ENCODE data around the gene BNIP2.
A peak's percentile ranks its signal among the peaks of the same experiment; 100 is the strongest.

DNA sequence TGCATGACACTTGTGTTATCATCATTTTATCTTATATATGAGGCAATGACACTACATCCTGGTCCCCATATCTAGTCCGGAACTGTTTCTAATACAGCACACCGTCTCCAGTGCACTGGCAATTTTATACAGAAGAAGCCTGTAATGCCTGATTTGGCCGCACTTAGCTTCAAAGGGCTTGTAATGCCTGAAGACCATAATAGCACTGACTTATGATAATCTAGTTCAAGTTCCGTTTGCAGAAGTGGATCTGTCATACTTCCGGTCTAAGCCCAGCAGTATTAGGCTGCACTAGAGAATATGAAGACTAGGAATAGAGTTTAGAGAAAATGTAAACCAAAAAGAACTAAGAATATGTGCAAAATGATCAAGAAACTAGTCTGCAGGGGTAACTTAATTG, 1.3 kb downstream of the BNIP2 start:
- no peak for TF ChIP-seq POLR2A (IDR thresholded peaks at IDR 0.05)
- TF ChIP-seq, protein P1, sequence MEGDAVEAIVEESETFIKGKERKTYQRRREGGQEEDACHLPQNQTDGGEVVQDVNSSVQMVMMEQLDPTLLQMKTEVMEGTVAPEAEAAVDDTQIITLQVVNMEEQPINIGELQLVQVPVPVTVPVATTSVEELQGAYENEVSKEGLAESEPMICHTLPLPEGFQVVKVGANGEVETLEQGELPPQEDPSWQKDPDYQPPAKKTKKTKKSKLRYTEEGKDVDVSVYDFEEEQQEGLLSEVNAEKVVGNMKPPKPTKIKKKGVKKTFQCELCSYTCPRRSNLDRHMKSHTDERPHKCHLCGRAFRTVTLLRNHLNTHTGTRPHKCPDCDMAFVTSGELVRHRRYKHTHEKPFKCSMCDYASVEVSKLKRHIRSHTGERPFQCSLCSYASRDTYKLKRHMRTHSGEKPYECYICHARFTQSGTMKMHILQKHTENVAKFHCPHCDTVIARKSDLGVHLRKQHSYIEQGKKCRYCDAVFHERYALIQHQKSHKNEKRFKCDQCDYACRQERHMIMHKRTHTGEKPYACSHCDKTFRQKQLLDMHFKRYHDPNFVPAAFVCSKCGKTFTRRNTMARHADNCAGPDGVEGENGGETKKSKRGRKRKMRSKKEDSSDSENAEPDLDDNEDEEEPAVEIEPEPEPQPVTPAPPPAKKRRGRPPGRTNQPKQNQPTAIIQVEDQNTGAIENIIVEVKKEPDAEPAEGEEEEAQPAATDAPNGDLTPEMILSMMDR (IDR thresholded peaks at IDR 0.05): peak in 1 of 6 experiments; percentile 35
